Measurements from ENCODE around the gene ZNF213.
A peak's percentile ranks its signal among the peaks of the same experiment; 100 is the strongest.

Gene ZNF213

GRCh38 chr16:3182608-3183444 is 48.0 kb downstream of the ZNF213 start (continued):
- TF ChIP-seq PRDM2 (tag by site-specific recombination; IDR thresholded peaks at IDR 0.05; ENCODE audit: borderline replicate concordance) (0 out of 2 replicates have a peak, but pooled peaks have one; percentile 19), ZNF335 (tag by site-specific recombination; conservative IDR thresholded peaks at IDR 0.05) (peak; percentile 60), ZNF501 (tag by site-specific recombination; IDR thresholded peaks at IDR 0.05) (0 out of 2 replicates have a peak, but pooled peaks have one; percentile 8), ZBTB20 (tag by site-specific recombination; IDR thresholded peaks at IDR 0.05) (peak; percentile 23; the same call in 1 of the 2 replicates), ZNF146 (tag by site-specific recombination; IDR thresholded peaks at IDR 0.05) (no peak), PRDM4 (tag by site-specific recombination; IDR thresholded peaks at IDR 0.05) (peak; percentile 90), ZFHX2 (tag by site-specific recombination; conservative IDR thresholded peaks at IDR 0.05) (peak; percentile 60), ZNF692 (tag by site-specific recombination; IDR thresholded peaks at IDR 0.05) (peak; percentile 88), ZNF48 (tag by site-specific recombination; IDR thresholded peaks at IDR 0.05) (no peak), IKZF3 (tag by site-specific recombination; IDR thresholded peaks at IDR 0.05) (no peak; the same call in 1 of the 2 replicates), ZNF473 (tag by site-specific recombination; IDR thresholded peaks at IDR 0.05) (no peak), YY1 (tag by site-specific recombination; IDR thresholded peaks at IDR 0.05) (peak; percentile 58; the same call in 1 of the 2 replicates), ZBTB10 (tag by site-specific recombination; IDR thresholded peaks at IDR 0.05) (peak; percentile 86), ZSCAN23 (tag by site-specific recombination; IDR thresholded peaks at IDR 0.05) (0 out of 2 replicates have a peak, but pooled peaks have one; percentile 53), ZNF513 (tag by site-specific recombination; IDR thresholded peaks at IDR 0.05) (no peak), KLF16 (tag by site-specific recombination; IDR thresholded peaks at IDR 0.05) (peak; percentile 37; the same call in 1 of the 2 replicates), ZNF768 (tag by site-specific recombination; IDR thresholded peaks at IDR 0.05) (0 out of 2 replicates have a peak, but pooled peaks have one; percentile 18), ZNF248 (tag by site-specific recombination; IDR thresholded peaks at IDR 0.05) (no peak), ZNF629 (tag by site-specific recombination; IDR thresholded peaks at IDR 0.05) (peak; percentile 51), ZNF830 (tag by site-specific recombination; IDR thresholded peaks at IDR 0.05; ENCODE audit: low read depth) (no peak), ZNF16 (tag by site-specific recombination; IDR thresholded peaks at IDR 0.05; ENCODE audit: low read depth) (no peak), ZSCAN30 (tag by site-specific recombination; IDR thresholded peaks at IDR 0.05) (peak; percentile 54; the same call in 1 of the 2 replicates), ZNF560 (tag by site-specific recombination; IDR thresholded peaks at IDR 0.05; ENCODE audit: borderline replicate concordance) (no peak)

Data from HEK293 (cell line).